Kidney (tissue), 14 donors: Measurements from ENCODE around the gene LCTL. TPM values are rescaled to one million over a fixed set of nuclear protein-coding genes. Genes with fewer than 3 reads are reported as not detected.

ENCODE experiments used
- DNase-seq, 5 donors: peaks; one replicate each; pipeline ENCODE4 v3.0.0-alpha.2; 2013 to 2020
- FAIRE-seq: peaks from 2 replicates; lab custom pipeline; 2012; peaks lifted over from hg19 to GRCh38; lab: Jason Lieb, UNC
- H3K27ac ChIP-seq, 2 donors: one replicate each; pipeline ENCODE4 v1.7.0; 2013; ENCODE audit warnings: low read depth in 2 of 2, low read length in 2 of 2, inconsistent platforms in 1 of 2
- H3K27me3 ChIP-seq: one replicate; pipeline ENCODE4 v1.7.1; 2013; ENCODE audit warnings: low read length, inconsistent platforms; ENCODE audit not compliant: control insufficient read depth, insufficient read depth
- H3K36me3 ChIP-seq, 3 donors: one replicate each; pipeline versions ENCODE4 v1.7.0 to v1.7.1; 2013; ENCODE audit warnings: low read length in 3 of 3, control low read depth in 1 of 3, inconsistent platforms in 1 of 3; ENCODE audit not compliant: insufficient read depth in 3 of 3, control insufficient read depth in 2 of 3
- H3K4me1 ChIP-seq, 3 donors: one replicate each; pipeline versions ENCODE4 v1.7.0 to v1.7.1; 2013; ENCODE audit warnings: low read length in 3 of 3, inconsistent platforms in 1 of 3, low read depth in 1 of 3; ENCODE audit not compliant: control insufficient read depth in 2 of 3, insufficient read depth in 2 of 3
- H3K4me3 ChIP-seq, 3 donors: one replicate each; pipeline versions ENCODE4 v1.7.0 to v1.8.1; 2013; ENCODE audit warnings: low read length in 3 of 3, control low read depth in 1 of 3, inconsistent platforms in 1 of 3
- H3K9ac ChIP-seq, 3 donors: one replicate each; pipeline versions ENCODE4 v1.7.0 to v1.7.1; 2013; ENCODE audit warnings: low read length in 3 of 3, control low read depth in 1 of 3, inconsistent platforms in 1 of 3
- H3K9me3 ChIP-seq, 3 donors: one replicate each; pipeline versions ENCODE4 v1.7.0 to v1.7.1; 2013; ENCODE audit warnings: low read length in 3 of 3, control low read depth in 1 of 3, inconsistent platforms in 1 of 3; ENCODE audit not compliant: control insufficient read depth in 2 of 3, insufficient read depth in 1 of 3
- CTCF ChIP-seq: IDR thresholded peaks from 3 replicates; pipeline ENCODE4 v1.5.1; 2012; ENCODE audit warnings: mild to moderate bottlenecking, moderate library complexity, borderline replicate concordance; ENCODE audit not compliant: insufficient read depth; ENCODE audit errors: extremely low read depth
- intact Hi-C: fragments of 100-400 bp; cut with DNase I; formaldehyde crosslinking; loops from one replicate; pipeline ENCODE4 v1.11.1; 2022
- polyA plus RNA-seq: library from polyadenylated mRNA; stranded (reverse); fragments of 350-450 nt; fragmentation: Illumina TruSeq; extraction: RNeasy Lipid Tissue Mini Kit (QIAGEN cat#74804); gene quantifications from one replicate; pipeline ENCODE4 v1.2.3, GENCODE V29; 2014; ENCODE audit warnings: low read depth, low replicate concordance; ENCODE audit not compliant: insufficient read depth
- total RNA-seq: library from RNA; stranded (reverse); fragmentation: NEBNext Ultra II Directional; extraction: Animal tissue kit (Norgen Biotek cat#: 25700); gene quantifications from one replicate; pipeline ENCODE4 v1.2.1, GENCODE V29; 2021
- donor health status: control.
- donor health status: control.
- donor health status: control.
- donor health status: control.
- donor health status: control.
- donor health status: DM: yes; HTN: yes; CAD: no.
- donor health status: Normal renal cell carcinoma (clear cell type).

LCTL gene
- total and polyA plus RNA-seq, 2 donors from 2014 or later = not detected

- intact Hi-C loops = loop anchor here (10.0 kb wide), 1 partner anchor 241 kb away; no protein-coding TSS in a partner anchor
- TF ChIP-seq CTCF = no peak
- H3K36me3 ChIP-seq = no peaks in the 10 kb centered on the region
- peaks cover 0 to 10% (median 0%) of the 10 kb centered on the region in 3 donors for H3K4me1 ChIP-seq
- DNase-seq (no peak), FAIRE-seq (no peak)
- no peaks in the 10 kb centered on the region for H3K9me3 ChIP-seq
- H3K9ac ChIP-seq = no peak overlapping the region
- no peaks in the 10 kb centered on the region for H3K27me3 ChIP-seq
- H3K27ac ChIP-seq = no peak overlapping the region
- H3K4me3 ChIP-seq = no peak overlapping the region
Measured at GRCh38 chr15:66613743-66614142, 47.9 kb upstream of the LCTL start.

GRCh38 chr15:66611257-66612053, 45.7 kb upstream of the LCTL start:
- peak in 1 of 5 donors; percentile 44 for DNase-seq
- no peak for TF ChIP-seq CTCF
- no peak overlapping the region for H3K27ac ChIP-seq
- intact Hi-C loops = loop anchor here (10.0 kb wide), 1 partner anchor 243 kb away; no protein-coding TSS in a partner anchor
- no peak overlapping the region for H3K4me3 ChIP-seq
- FAIRE-seq = no peak
- no peaks in the 10 kb centered on the region for H3K36me3 ChIP-seq
- H3K9me3 ChIP-seq = no peaks in the 10 kb centered on the region
- no peaks in the 10 kb centered on the region for H3K27me3 ChIP-seq
- peaks cover 0 to 7% (median 0%) of the 10 kb centered on the region in 3 donors for H3K4me1 ChIP-seq
- no peak overlapping the region for H3K9ac ChIP-seq

DNA sequence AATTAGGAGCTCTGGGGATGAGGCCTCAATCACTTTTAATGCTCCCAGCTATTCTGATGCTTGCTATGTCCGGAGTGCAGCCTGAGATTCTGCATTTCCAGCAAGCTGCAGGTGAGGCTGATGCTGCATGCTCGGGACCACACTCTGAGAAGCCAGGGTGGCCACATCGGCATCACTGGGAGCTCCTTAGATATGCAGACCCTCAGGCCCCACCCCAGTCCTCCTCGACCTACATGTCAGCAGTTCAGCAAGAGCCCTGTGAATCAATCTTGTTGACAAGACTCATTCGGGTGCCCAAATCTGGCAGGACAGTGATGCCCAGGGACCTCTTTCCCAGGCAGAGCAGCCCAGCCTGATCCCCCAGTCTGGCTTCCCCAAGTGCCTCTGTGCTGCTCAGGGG, 44.1 kb upstream of the LCTL start:
- no peak overlapping the region for H3K27ac ChIP-seq
- intact Hi-C loops = loop anchor here (10.0 kb wide), 1 partner anchor 245 kb away; no protein-coding TSS in a partner anchor
- no peak for FAIRE-seq
- no peaks in the 10 kb centered on the region for H3K36me3 ChIP-seq
- H3K27me3 ChIP-seq = no peaks in the 10 kb centered on the region
- no peak overlapping the region for H3K9ac ChIP-seq
- no peaks in the 10 kb centered on the region for H3K9me3 ChIP-seq
- H3K4me1 ChIP-seq = peaks cover 0 to 4% (median 0%) of the 10 kb centered on the region in 3 donors
- H3K4me3 ChIP-seq = no peak overlapping the region
- TF ChIP-seq CTCF = no peak
- peak in 1 of 5 donors; percentile 52 for DNase-seq
